HG02884 (cell line): ENCODE measurements around the gene SPRYD7.

Experiments used
- ATAC-seq: cut with Tn5 transposase; IDR thresholded peaks from one replicate; pipeline ENCODE4 v1.9.1; 2021; ENCODE audit warnings: mild to moderate bottlenecking, moderate library complexity; ENCODE audit not compliant: unreplicated experiment

The SPRYD7 gene

DNA sequence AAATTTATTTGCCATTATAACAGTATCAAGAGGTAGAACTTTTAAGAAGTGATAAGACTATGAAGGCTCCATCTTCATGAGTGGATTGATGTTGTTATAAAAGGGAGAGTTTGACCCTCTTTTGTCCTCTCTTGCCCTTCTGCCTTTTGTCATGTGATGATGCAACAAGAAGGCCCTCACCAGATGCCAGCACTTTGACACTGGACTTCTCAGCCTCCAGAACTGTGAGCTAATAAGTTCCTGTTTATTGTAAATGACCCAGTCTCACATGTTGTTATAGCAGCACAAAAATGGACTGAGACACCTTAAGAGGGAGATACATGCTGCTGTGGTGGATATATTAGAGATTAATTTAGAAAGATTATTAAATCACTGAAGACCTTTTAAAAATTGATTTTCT, 71.6 kb downstream of the SPRYD7 start:
- ATAC-seq = no peak
